ENCODE measurements around the gene MRTFA. TPM values are rescaled to one million over a fixed set of nuclear protein-coding genes. Genes with fewer than 3 reads are reported as not detected.

The MRTFA gene
- total and polyA plus RNA-seq, 4 donors, result 7.5 to 22.0 (median 9.6) TPM

GRCh38 chr22:40553014-40553554, 83.4 kb downstream of the MRTFA start:
- Histone ChIP-seq H3K27me3 (ENCODE audit: control insufficient read depth in 4 of 4, insufficient read depth in 4 of 4, low read length in 3 of 4) (no peaks in the 10 kb centered on the region), H3K27ac (ENCODE audit: low read depth in 1 of 2, low read length in 2 of 2) (no peak overlapping the region), H3K4me1 (ENCODE audit: control insufficient read depth in 4 of 4, insufficient read depth in 4 of 4, low read length in 3 of 4) (no peaks in the 10 kb centered on the region), H3K9me3 (ENCODE audit: control insufficient read depth in 4 of 4, low read length in 3 of 4) (no peaks in the 10 kb centered on the region), H3K36me3 (ENCODE audit: control insufficient read depth in 4 of 4, insufficient read depth in 3 of 4, low read depth in 1 of 4, low read length in 3 of 4) (peaks cover 0 to 3% (median under 1%) of the 10 kb centered on the region in 4 donors), H3K9ac (ENCODE audit: low read depth in 1 of 2, low read length in 2 of 2) (no peak overlapping the region), H3K4me3 (ENCODE audit: low read depth in 1 of 3, low read length in 3 of 3) (no peak overlapping the region)
- no peak for DNase-seq (ENCODE audit: low spot score)
- TF ChIP-seq FOXA2 (IDR thresholded peaks at IDR 0.05) (no peak), SP1 (IDR thresholded peaks at IDR 0.05) (no peak)
- WGBS, result 97% methylated on average over 7 of the region's 7 CpGs

GRCh38 chr22:40552070-40552469, 84.4 kb downstream of the MRTFA start:
- TF ChIP-seq HNF4A (conservative IDR thresholded peaks at IDR 0.05) (no peak), RAD21 (IDR thresholded peaks at IDR 0.05) (peak in 1 of 2 donors; percentile 38)
- 92% methylated on average over 9 of the region's 9 CpGs for WGBS

GRCh38 chr22:40547729-40548143, 88.8 kb downstream of the MRTFA start:
- H3K4me1 ChIP-seq (ENCODE audit: control insufficient read depth in 4 of 4, insufficient read depth in 4 of 4, low read length in 3 of 4), result no peaks in the 10 kb centered on the region
- H3K4me3 ChIP-seq (ENCODE audit: low read depth in 1 of 3, low read length in 3 of 3), result no peak overlapping the region
- peaks cover 0 to 3% (median under 1%) of the 10 kb centered on the region in 4 donors for H3K36me3 ChIP-seq (ENCODE audit: control insufficient read depth in 4 of 4, insufficient read depth in 3 of 4, low read depth in 1 of 4, low read length in 3 of 4)
- no peak for TF ChIP-seq ATF3 (IDR thresholded peaks at IDR 0.05)
- TF ChIP-seq TAF1 (conservative IDR thresholded peaks at IDR 0.05), result no peak
- no peak for TF ChIP-seq NR2F2 (IDR thresholded peaks at IDR 0.05)
- TF ChIP-seq JUND (IDR thresholded peaks at IDR 0.05), result no peak
- no peak for TF ChIP-seq RXRA (IDR thresholded peaks at IDR 0.05)
- TF ChIP-seq EGR1 (IDR thresholded peaks at IDR 0.05; ENCODE audit: low read depth in 2 of 2), result no peak
- no peak for TF ChIP-seq HNF4G (IDR thresholded peaks at IDR 0.05)
- no peak for TF ChIP-seq RAD21 (IDR thresholded peaks at IDR 0.05)
- no peak for TF ChIP-seq YY1 (IDR thresholded peaks at IDR 0.05)
- TF ChIP-seq FOXA2 (IDR thresholded peaks at IDR 0.05), result no peak
- no peak for TF ChIP-seq GABPA (IDR thresholded peaks at IDR 0.05 in 1 of 2, conservative IDR thresholded peaks at IDR 0.05 in 1 of 2)
- TF ChIP-seq SP1 (IDR thresholded peaks at IDR 0.05), result no peak
- TF ChIP-seq HNF4A (conservative IDR thresholded peaks at IDR 0.05), result no peak
- no peak for TF ChIP-seq ZBTB33 (IDR thresholded peaks at IDR 0.05)
- TF ChIP-seq FOXA1 (IDR thresholded peaks at IDR 0.05), result no peak
- no peak for TF ChIP-seq REST (IDR thresholded peaks at IDR 0.05)
- no peak for TF ChIP-seq MAX (IDR thresholded peaks at IDR 0.05)
- no peak for TF ChIP-seq CTCF (IDR thresholded peaks at IDR 0.05; ENCODE audit: low read depth, low read length, missing input control)
- H3K27me3 ChIP-seq (ENCODE audit: control insufficient read depth in 4 of 4, insufficient read depth in 4 of 4, low read length in 3 of 4), result no peaks in the 10 kb centered on the region
- H3K27ac ChIP-seq (ENCODE audit: low read depth in 1 of 2, low read length in 2 of 2), result no peak overlapping the region
- DNase-seq (ENCODE audit: low spot score), result no peak
- no peaks in the 10 kb centered on the region for H3K9me3 ChIP-seq (ENCODE audit: control insufficient read depth in 4 of 4, low read length in 3 of 4)
- 97% methylated on average over 4 of the region's 4 CpGs for WGBS
- no peak overlapping the region for H3K9ac ChIP-seq (ENCODE audit: low read depth in 1 of 2, low read length in 2 of 2)

More at GRCh38 chr22:40552070-40552469, 84.4 kb downstream of the MRTFA start:
- no peaks in the 10 kb centered on the region for H3K27me3 ChIP-seq (ENCODE audit: control insufficient read depth in 4 of 4, insufficient read depth in 4 of 4, low read length in 3 of 4)
- H3K9me3 ChIP-seq (ENCODE audit: control insufficient read depth in 4 of 4, low read length in 3 of 4), result no peaks in the 10 kb centered on the region
- H3K27ac ChIP-seq (ENCODE audit: low read depth in 1 of 2, low read length in 2 of 2), result no peak overlapping the region
- H3K36me3 ChIP-seq (ENCODE audit: control insufficient read depth in 4 of 4, insufficient read depth in 3 of 4, low read depth in 1 of 4, low read length in 3 of 4), result peaks cover 0 to 3% (median under 1%) of the 10 kb centered on the region in 4 donors
- no peaks in the 10 kb centered on the region for H3K4me1 ChIP-seq (ENCODE audit: control insufficient read depth in 4 of 4, insufficient read depth in 4 of 4, low read length in 3 of 4)
- DNase-seq (ENCODE audit: low spot score), result peak; percentile 75
- no peak overlapping the region for H3K9ac ChIP-seq (ENCODE audit: low read depth in 1 of 2, low read length in 2 of 2)
- no peak overlapping the region for H3K4me3 ChIP-seq (ENCODE audit: low read depth in 1 of 3, low read length in 3 of 3)
